SKM-1 (cell line): Measurements from ENCODE around the gene NSMCE4A.
"Not testable (repeated sequence)": the region's sequence is repeated elsewhere in the genome, so short reads cannot be mapped to it uniquely, and the experiment has no call there.

Source experiments
- DNase-seq: peaks from one replicate; lab custom pipeline; 2025; ENCODE audit not compliant: unreplicated experiment; lab: John Stamatoyannopoulos, UW

Gene NSMCE4A

DNA sequence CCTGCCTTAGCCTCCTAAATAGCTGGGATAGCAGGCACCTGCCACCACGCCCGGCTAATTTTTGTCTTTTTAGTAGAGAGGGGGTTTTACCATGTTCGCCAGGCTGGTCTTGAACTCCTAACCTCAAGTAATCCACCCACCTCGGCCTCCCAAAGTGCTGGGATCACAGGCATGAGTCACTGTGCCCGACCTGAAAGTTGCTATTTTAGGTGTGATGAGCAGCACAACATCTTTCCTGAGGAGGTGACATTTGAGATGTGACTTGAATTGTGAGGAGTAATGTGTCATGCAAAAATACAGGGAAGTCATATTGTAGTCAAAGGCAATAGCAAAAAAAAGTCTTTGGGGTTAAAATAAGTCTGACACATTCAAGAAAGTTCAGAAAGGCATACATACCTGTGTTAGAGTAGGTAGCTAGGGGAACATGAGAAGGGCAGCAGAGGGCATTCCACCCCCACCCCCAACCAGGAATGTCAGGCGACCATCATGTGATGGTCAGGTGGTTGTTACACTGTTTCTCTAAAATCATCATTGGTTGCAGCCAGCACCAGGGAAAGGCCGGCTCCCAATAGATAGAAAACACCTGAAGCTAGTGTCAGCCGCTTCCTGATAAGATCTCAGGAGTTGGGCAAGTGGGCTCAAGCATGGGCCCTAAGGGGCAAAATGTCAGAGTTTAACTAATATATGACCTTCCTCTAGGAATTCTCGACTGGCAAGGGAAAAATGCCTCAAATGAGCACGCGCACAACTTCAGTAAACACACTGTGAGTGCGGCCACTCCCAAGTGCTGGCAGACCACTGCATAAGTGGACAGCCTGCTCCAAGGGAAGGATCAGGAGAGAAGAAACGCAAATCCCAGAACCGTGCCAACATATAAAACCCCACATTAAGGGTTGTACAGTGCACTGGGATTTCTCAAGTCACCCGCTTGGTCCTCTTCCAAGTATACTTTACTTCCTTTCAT is 13.6 kb upstream of the NSMCE4A start, which contains the start of gene TACC2:
TSS of gene TACC2 (plus strand) at position 803 of the 964 bp plus-strand sequence. CDS start 32,819 bp downstream, outside the sequence.
- DNase-seq, result no peak

DNA sequence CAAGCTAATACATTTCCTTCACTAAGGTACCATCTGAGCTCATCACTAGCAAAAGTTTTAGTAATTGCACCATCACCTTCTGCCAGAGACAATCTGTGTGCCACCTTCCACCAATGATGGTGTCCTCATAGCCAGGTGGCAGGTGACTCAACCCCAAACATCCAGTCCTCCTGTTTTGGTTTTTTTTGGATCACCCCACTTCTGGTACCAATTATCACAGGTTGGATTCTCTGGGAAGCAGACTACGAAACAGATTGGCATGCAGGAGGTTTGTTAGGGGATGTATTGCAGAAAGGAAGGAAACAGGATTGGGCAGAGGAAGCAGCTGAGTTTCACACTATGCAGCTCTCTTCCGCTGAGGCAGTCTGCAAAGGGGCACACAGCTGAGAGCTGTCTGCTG is 9.4 kb upstream of the NSMCE4A start:
- DNase-seq, result no peak

DNA sequence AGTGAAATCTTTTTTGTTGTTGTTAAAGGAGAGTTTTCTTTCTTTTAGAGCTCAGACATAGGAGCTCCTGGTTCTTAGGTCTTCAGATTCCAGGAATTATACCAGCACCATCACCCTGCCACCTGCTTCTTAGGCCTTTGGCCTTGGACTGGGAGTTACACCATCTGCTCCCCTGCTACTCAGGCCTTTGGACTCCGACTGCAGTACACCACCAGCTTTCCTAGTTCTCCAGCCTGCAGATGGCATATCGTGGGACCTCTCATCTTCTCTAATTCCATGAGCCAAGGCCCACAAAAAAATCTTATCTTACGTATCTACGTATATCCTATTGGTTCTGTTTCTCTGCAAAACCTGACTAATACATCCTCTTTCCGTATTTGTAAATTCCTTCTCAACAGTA is 8.8 kb upstream of the NSMCE4A start:
- DNase-seq, result no peak

DNA sequence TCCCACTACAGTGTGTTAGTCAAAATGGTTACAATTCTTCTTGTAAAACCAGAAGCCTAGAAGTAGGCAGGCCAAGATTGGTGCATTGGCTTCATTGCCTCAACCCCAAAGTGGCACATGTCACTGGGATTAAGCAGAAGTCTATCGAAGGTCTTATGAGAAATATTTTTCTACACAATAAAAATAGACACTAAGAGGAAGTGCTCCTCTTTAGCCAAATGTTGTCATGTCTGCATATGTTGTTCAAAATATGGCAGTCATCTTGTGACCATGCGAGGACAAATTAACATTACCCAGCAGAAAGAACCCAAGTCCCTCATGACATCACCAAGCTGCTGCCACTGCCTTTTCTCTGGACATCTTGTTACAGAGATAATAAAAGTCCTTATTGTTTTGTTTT is 6.3 kb upstream of the NSMCE4A start:
- no peak for DNase-seq

DNA sequence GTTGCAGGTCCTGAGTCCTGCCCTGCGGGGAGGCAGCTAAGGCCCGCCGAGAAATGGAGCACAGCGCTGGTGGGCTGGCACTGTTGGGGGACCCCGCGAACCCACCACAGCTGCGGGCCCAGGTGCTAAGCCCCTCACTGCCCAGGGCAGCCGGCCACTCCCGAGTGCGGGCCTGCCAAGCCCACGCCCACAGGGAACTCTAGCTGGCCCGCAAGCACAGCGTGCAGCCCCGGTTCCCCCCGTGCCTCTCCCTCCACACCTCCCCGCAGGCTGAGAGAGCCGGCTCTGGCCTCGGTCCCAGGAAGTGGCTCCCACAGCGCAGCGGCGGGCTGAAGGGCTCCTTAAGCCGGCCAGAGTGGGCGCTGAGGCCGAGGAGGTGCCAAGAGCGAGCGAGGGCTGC is 3.5 kb upstream of the NSMCE4A start:
- DNase-seq, result no peak

DNA sequence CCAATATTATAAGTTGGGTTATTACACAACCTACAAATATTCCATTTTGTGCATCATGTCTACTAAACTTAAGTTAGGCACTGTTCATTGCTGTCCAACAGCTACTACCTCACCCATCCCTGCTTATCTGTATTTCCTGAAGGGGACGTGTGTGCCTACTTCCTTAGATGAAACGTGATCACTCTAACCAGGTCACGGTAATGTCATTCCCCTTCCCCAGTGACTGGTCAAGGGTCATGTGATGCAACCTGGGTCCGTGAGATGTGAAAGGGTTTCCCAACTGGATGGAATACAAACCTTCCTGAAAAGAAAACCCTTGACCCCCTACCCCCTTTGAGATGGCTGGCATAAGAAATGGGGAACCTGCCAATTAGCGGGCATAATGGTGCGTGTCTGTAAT is 1.6 kb upstream of the NSMCE4A start:
- DNase-seq, result no peak

DNA sequence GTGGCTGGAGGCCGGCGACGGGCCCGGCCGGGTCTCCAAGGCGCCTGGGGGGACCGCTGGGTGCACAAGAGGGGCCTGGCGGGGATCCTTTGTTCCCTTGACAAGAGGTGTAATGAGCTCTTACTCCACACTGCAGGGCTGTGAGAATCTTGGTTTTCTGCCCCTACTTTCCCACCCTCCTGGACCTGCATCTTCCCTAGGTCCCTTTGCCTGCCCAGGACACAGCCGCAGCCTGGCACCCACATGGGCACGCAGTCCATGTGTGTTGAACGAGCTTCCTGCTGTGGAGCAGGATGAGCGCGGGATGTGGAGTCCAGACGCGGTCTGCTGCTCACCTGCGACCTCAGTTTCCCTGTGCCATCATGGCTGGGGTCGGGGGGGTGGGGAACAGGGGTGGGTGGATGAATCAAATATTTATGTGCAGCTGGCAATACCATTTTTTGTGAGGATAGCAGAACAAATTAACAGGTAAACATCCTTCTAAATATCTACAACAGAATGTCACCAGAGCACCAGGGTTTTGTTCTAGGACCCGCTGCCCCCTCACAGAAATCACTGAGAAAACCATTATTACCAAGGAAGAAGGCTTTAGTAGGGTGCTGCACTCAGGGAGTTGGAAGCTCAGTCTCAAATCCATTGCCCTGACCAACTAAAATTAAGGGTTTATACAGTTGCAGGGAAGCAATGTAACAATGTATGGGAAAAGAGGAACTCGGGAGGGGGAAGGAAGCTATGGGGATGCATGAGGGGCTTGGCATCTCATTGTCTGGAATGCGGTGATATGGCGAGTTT is 474 bp upstream of the NSMCE4A start:
- DNase-seq, result no peak

GRCh38 chr10:121974019-121974534 is 940 bp downstream of the NSMCE4A start:
- no peak for DNase-seq

DNA sequence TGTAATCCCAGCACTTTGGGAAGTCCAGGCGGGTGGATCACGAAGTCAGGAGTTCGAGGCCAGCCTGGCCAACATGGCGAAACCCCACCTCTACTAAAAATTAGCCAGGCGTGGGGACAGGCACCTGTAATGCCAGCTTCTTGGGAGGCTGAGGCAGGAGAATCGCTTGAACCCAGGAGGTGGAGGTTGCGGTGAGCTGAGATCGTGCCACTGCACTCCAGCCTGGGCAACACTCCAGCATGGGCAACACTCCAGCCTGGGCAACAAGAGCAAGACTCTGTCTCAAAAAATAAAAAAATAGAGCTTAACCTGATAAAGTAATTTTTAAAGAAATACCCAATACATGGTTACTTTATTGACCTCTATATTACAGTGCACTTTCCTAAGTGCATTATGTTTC is 5.9 kb downstream of the NSMCE4A start:
- not testable (repeated sequence) for DNase-seq

- DNase-seq, result no peak
These were observed 9.0 kb downstream of the NSMCE4A start for GRCh38 chr10:121965996-121966395.

DNA sequence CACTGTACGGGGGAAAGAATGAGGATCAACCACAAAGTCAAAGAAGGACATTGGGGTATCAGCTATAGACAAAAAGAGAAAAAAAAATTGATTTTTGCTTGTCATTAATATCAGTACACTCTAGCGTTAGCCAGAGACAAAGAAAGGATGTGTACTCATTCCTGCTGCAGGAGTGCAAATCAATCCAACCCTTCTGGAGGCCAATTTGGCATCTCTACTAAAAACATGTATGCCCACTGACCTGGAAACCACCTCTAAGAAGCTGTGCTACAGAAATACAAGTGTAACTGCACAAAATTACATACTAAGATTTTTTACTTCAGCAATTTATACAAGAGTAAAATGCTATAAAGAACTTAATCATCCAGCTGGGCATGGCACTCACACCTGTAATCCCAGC is 13.6 kb downstream of the NSMCE4A start:
- DNase-seq, result no peak

GRCh38 chr10:121959671-121960070 is 15.3 kb downstream of the NSMCE4A start:
- no peak for DNase-seq

DNA sequence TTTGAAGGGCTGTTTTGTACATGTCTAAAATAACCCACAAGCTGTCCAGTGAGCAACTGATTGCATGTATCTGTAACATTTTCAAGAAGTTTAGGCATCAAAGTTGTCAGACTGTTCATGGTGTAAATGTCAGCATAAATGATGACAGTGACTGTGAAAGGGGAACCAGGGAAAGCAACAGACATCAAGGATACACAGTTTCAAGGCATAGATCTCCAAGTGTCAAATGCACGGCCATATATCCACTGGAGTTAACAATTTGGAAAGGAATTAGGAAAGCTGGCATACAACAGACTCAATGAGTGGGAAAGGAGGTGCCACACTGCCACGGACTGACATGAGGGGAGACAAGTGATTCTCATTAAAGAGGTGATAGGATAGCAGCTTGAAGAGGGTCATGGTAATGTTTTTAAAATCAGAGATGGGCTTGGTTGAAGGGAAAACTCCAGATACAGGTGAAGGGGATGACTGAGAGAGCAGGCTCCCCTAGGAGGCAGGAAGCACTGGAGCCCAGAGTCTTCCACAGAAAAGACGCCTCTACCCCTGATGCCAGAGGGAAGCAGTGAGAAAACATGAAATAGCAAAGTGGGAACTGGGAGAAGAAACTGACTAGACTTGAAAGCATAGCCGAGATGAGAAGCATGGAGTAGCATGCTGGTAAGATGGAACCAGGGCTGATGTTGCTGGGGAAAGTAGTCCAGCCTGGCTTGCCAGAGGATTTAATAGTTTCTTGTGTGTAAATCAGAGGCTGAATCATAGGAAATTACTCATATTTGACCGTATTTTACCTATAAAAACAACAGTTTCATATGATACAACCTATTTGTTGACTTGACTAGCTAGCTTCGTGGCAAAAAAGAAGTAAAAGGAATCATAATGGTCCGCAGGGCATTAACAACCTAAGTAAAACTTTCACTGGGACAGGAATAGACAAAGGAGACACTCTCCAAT is 18.6 kb downstream of the NSMCE4A start:
- DNase-seq, result no peak

DNA sequence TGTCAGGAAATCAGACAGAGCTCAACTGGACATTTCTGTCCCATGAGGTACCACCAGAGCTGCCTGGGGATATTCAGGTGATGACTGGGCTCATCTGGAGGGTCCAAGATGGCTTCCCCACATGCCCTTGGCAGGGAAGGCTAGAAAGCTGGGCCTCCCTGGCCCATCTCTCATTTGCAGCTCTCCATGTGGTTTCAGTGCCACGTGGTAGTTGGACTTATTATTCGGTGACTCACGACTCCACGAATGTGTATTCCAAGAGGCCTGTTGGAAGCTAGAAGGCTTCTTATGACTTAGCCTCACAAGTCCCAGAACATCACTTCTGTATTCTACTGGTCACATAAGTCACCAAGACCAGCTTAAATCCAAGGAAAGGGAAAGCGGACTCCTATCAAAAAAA is 22.8 kb downstream of the NSMCE4A start:
- DNase-seq, result no peak

DNA sequence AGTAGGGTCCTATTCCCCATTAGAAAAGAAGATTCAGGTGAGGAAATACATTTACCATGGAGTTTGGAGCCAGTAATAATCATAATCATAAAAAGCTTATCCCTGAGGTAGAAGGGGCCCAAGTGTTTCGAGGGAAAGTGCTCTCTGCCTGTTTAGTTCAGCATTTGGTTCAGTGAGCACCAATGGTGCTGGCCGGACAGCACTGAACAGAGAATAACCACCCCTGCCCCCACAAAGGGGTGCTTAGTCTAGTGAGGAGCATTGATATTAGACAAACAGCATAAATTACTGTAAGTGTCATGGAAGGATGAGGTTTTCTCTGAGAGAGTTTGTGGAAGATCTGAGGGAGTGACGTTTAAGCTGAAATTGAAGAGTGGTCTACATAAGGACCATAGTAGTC is 25.6 kb downstream of the NSMCE4A start:
- DNase-seq, result no peak

GRCh38 chr10:121949049-121949448 is 26.0 kb downstream of the NSMCE4A start:
- DNase-seq, result no peak

DNA sequence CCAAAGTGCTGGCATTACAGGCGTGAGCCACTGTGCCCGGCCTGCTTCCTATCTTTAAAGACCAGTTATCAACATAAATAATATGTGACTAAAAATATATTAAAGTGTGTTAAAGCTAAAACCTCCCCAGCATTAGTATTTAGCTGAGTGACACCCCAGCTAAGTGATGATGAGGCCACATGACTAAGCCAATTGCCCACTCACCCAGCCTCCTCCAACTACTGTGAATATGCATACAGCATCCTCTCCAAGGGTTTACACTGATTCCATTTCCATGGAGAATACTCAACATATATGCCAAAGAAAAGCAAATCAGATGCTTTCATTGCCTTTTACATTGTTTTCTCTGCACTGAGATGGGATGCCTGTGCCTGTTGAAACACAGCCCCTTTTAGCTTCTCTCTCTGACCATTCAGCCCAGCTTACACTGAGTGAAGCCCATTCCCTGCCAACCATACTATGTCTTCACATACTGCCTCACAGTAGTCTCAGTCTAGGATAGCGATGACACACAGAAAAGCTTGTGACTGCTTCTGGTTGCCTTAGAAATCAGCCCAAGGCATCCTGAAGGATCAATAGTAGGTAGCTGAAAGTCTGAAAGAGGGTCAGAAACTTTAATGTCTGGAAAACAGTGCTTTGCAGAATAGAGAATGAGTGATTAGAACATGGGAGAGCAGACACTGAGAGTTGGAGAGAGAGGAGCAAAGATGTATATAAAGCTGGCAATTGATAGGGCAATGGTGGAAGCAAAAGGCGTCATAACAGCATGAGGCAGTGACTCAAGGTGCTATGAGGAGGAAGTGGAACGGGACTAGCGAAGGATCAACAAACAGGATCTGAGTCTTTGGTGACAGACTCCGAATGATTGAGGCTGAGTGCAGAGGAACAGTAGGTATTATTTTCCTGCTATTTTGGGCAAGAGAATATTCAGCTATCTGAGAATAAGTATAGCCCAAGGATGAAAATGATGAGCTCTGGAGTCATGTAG is 27.4 kb downstream of the NSMCE4A start:
- DNase-seq, result no peak

- DNase-seq, result peak; percentile 70
These were observed 32.1 kb downstream of the NSMCE4A start for GRCh38 chr10:121942749-121943416.

DNA sequence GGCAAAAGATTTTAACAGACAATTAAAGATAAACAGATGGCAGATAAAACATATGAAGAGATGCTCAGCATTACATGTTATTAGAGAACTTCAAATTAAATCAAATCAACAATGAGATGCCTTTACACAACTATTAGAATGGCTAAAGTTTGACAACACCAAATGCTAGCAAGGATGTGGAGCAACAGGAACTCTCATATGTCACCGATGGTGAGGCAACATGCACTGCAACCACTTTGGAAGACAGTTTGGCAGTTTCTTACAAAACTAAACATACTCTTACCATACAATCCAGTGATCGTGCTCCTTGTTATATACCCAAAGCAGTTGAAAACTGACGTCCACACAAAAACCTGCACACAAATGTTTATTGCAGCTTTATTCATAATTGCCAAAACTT is 33.5 kb downstream of the NSMCE4A start:
- DNase-seq, result no peak
